Suprapubic skin (tissue), 3 donors: ENCODE results near the gene OR6N1.

Experiments used
- POLR2AphosphoS5 ChIP-seq, 3 donors: sonication (generic); formaldehyde crosslinking; IDR thresholded peaks; one replicate each; pipeline ENCODE4 v1.6.1; 2017; ENCODE audit warnings: antibody characterized with exemption in 3 of 3
- TF ChIP-seq, protein P1 (sequence below), 2 donors: fragments of 200-600 bp in 1 of 2; fragments of 450-650 bp in 1 of 2; sonication (generic) in 1 of 2; IDR thresholded peaks; one replicate each; pipeline ENCODE4 v1.5.1; 2016 to 2019; ENCODE audit warnings: antibody characterized with exemption in 2 of 2, mild to moderate bottlenecking in 1 of 2, moderate library complexity in 1 of 2

DNA sequence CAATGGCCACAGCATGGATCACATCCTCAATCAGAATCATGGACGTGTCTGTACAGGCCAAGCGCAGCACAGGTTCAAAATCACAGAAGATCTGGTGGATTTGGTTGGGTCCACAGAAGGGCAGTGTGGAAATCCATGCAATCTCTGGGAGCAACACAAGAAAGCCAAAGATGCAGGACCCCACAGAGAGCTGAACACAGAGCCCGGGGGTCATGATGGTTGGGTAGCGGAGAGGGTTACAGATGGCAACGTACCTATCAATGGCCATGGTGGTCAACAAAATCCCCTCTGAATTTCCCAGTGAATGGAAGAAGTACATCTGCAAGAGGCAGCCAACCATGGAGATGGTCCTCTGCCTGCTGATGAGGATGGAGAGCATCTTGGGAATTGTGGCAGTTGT, 47.6 kb downstream of the OR6N1 start:
- TF ChIP-seq, protein P1, sequence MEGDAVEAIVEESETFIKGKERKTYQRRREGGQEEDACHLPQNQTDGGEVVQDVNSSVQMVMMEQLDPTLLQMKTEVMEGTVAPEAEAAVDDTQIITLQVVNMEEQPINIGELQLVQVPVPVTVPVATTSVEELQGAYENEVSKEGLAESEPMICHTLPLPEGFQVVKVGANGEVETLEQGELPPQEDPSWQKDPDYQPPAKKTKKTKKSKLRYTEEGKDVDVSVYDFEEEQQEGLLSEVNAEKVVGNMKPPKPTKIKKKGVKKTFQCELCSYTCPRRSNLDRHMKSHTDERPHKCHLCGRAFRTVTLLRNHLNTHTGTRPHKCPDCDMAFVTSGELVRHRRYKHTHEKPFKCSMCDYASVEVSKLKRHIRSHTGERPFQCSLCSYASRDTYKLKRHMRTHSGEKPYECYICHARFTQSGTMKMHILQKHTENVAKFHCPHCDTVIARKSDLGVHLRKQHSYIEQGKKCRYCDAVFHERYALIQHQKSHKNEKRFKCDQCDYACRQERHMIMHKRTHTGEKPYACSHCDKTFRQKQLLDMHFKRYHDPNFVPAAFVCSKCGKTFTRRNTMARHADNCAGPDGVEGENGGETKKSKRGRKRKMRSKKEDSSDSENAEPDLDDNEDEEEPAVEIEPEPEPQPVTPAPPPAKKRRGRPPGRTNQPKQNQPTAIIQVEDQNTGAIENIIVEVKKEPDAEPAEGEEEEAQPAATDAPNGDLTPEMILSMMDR (IDR thresholded peaks at IDR 0.05): no peak
- no peak for TF ChIP-seq POLR2AphosphoS5 (IDR thresholded peaks at IDR 0.05)
